K562 (cell line): ENCODE measurements around the gene MYO1H. TPM values are rescaled to one million over a fixed set of nuclear protein-coding genes. Genes with fewer than 3 reads are reported as not detected.
A peak's percentile ranks its signal among the peaks of the same experiment; 100 is the strongest.

Source experiments
- HDAC1 ChIP-seq, 2 experiments: fragments of 450-650 bp; IDR thresholded peaks; 2 replicates each; pipeline ENCODE4 v1.6.1; 2016 to 2017; ENCODE audit warnings: inconsistent platforms in 1 of 2, mild to moderate bottlenecking in 1 of 2, moderate library complexity in 1 of 2
- JUND ChIP-seq, 2 experiments: IDR thresholded peaks; 2 replicates in 1 of 2; 3 replicates in 1 of 2; pipeline ENCODE4 v1.6.1; 2011; ENCODE audit warnings: borderline replicate concordance in 2 of 2, low read depth in 2 of 2, low read length in 2 of 2, improper control_type of control experiment in 1 of 2, missing biosample characterization in 1 of 2, missing genetic modification characterization in 1 of 2, missing genetic modification reagents in 1 of 2
- KLF13 ChIP-seq: fragments of 450-650 bp; IDR thresholded peaks from 2 replicates; pipeline ENCODE4 v1.6.1; 2016; ENCODE audit warnings: missing genetic modification characterization, low read depth, mild to moderate bottlenecking, missing compliant biosample characterization, moderate library complexity, borderline replicate concordance
- MTA2 ChIP-seq: fragments of 450-650 bp; IDR thresholded peaks from 2 replicates; pipeline ENCODE4 v1.6.1; 2016; ENCODE audit warnings: low read depth
- MYNN ChIP-seq, 2 experiments: sonication (generic); formaldehyde crosslinking in 1 of 2; IDR thresholded peaks; 2 replicates each; pipeline versions ENCODE4 v1.5.0 to v1.6.1; 2016 to 2020; ENCODE audit warnings: antibody characterized with exemption in 1 of 2, missing genetic modification reagents in 1 of 2
- RBM15 ChIP-seq: fragments of 200-400 bp; formaldehyde crosslinking; IDR thresholded peaks from 2 replicates; pipeline ENCODE4 v1.6.1; 2018; ENCODE audit warnings: mild to moderate bottlenecking, low read length, moderate library complexity; ENCODE audit not compliant: insufficient read depth
- SMARCA4 ChIP-seq: fragments of 450-650 bp; IDR thresholded peaks from 2 replicates; pipeline ENCODE4 v1.6.1; 2016
- XRCC3 ChIP-seq: fragments of 450-650 bp; IDR thresholded peaks from 2 replicates; pipeline ENCODE4 v1.6.1; 2017; ENCODE audit warnings: mild to moderate bottlenecking, moderate library complexity
- ZKSCAN8 ChIP-seq: fragments of 200-800 bp; sonication (Bioruptor generic); IDR thresholded peaks from 2 replicates; pipeline ENCODE4 v1.6.1; 2016; ENCODE audit warnings: missing genetic modification characterization, missing compliant biosample characterization
- ZNF174 ChIP-seq: fragments of 250-450 bp; sonication (Bioruptor Pico); IDR thresholded peaks from 2 replicates; pipeline ENCODE4 v1.4.0; 2020; ENCODE audit warnings: mild to moderate bottlenecking
- ZNF354B ChIP-seq: fragments of 250-450 bp; sonication (Bioruptor Pico); IDR thresholded peaks from 2 replicates; pipeline ENCODE4 v1.4.0; 2020
- ZNF668 ChIP-seq: fragments of 250-450 bp; sonication (Bioruptor Pico); IDR thresholded peaks from 2 replicates; pipeline ENCODE4 v1.8.0; 2022; ENCODE audit warnings: mild to moderate bottlenecking, inconsistent platforms
- polyA plus RNA-seq, 8 experiments: library from polyadenylated mRNA; depleted of rRNA in 4 of 8; stranded (reverse) in 5 of 8; unstranded in 3 of 8; fragments of >200 nt; fragmentation: Nextera tagmentation in 2 of 8; fragmentation: Illumina TruSeq in 1 of 8; extraction: Ambion mirVana in 2 of 8; extraction: Trizol in 1 of 8; gene quantifications; 2 replicates each; pipeline versions ENCODE4 v1.2.1 to v1.2.3, GENCODE V29; 2011 to 2014; ENCODE audit warnings: inconsistent platforms in 1 of 8, missing spikeins in 1 of 8
- total RNA-seq, 7 experiments: library from RNA; depleted of rRNA in 6 of 7; stranded (reverse); fragments of >200 nt in 6 of 7; fragmentation: Illumina TruSeq in 2 of 7; extraction: Trizol in 2 of 7; gene quantifications; 2 replicates each; pipeline versions ENCODE4 v1.2.1 to v1.2.3, GENCODE V29; 2011 to 2021; ENCODE audit warnings: low replicate concordance in 1 of 7
- TF ChIP-seq, protein P1 (sequence below): fragments of 450-650 bp; conservative IDR thresholded peaks from 2 replicates; pipeline ENCODE4 v1.6.1; 2016; ENCODE audit warnings: missing genetic modification characterization, low read depth, mild to moderate bottlenecking, missing compliant biosample characterization, moderate library complexity
- TF ChIP-seq, protein P2 (sequence below): fragments of 450-650 bp; formaldehyde crosslinking; IDR thresholded peaks from 2 replicates; pipeline ENCODE4 v1.4.0; 2022; ENCODE audit warnings: mild to moderate bottlenecking, moderate library complexity
- TF ChIP-seq, protein P3 (sequence below): sonication (generic); IDR thresholded peaks from 2 replicates; pipeline ENCODE4 v1.6.1; 2016

Gene MYO1H
- total and polyA plus RNA-seq, 9 of the 15 experiments (the other 6 are each of a cell fraction or from before 2014, with no cell fraction given), result not detected

DNA sequence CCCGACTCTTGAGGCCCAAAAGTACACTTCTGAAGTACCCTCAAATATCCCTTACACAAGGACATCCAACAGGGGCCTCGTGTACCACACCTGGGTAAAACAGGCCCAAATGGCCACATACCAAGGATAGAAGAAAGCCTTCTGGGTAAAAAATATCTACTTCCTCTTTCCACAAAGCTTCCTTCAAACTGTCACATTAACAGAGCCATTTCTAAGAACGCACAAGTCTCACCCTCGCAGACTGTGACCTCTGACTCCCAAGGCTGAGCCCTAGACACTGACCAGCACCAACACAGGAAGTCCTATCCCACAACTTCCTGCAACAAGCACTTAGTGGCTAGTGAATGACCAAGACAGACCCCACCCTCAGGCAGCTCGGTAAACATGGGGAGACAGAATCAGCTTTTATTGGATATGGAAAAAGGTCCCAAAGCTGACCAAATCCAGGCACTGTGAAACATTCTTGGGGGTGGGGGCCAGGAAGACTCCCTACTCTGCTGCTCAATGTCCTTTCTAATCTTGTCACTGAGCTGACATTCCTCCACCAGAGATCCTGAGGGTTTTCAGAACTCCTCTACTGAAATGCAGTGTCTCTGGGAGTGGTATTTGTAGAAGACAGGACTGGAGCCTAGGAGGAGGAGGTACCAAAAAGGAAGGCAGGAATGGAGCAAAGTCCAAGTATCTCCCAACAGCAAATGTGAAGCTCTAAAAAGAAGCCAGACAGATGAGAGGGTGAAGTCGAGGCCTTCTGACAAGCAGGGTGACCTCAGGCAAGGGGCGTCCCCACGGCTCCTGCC is 113.5 kb downstream of the MYO1H start (continued):
- TF ChIP-seq MTA2 (peak; percentile 24; the same call in 1 of the 2 replicates), ZNF354B (CRISPR knock-in tag) (peak; percentile 39; the same call in 1 of the 2 replicates), RBM15 (no peak), ZNF668 (CRISPR knock-in tag) (peak; percentile 73), MYNN (IDR thresholded peaks at IDR 0.05) (no peak), MYNN (CRISPR knock-in tag; IDR thresholded peaks at IDR 0.05) (no peak), HDAC1 (IDR thresholded peaks at IDR 0.05) (peak in 1 of 2 experiments; percentile 57; a peak in 1 of 4 replicates), ZNF174 (CRISPR knock-in tag) (no peak), SMARCA4 (peak; percentile 67; the same call in 1 of the 2 replicates), JUND (IDR thresholded peaks at IDR 0.05; ENCODE audit: borderline replicate concordance, low read depth, low read length) (peak; percentile 54), JUND (tag; IDR thresholded peaks at IDR 0.05; ENCODE audit: borderline replicate concordance, low read depth, low read length) (peak; percentile 48; the same call in 1 of the 3 replicates), ZKSCAN8 (CRISPR knock-in tag) (peak; percentile 80; the same call in 1 of the 2 replicates), XRCC3 (no peak), KLF13 (tag) (no peak)
- TF ChIP-seq, protein P1, sequence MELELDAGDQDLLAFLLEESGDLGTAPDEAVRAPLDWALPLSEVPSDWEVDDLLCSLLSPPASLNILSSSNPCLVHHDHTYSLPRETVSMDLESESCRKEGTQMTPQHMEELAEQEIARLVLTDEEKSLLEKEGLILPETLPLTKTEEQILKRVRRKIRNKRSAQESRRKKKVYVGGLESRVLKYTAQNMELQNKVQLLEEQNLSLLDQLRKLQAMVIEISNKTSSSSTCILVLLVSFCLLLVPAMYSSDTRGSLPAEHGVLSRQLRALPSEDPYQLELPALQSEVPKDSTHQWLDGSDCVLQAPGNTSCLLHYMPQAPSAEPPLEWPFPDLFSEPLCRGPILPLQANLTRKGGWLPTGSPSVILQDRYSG (tag), result peak; percentile 71; the same call in 1 of the 2 replicates
- TF ChIP-seq, protein P2, sequence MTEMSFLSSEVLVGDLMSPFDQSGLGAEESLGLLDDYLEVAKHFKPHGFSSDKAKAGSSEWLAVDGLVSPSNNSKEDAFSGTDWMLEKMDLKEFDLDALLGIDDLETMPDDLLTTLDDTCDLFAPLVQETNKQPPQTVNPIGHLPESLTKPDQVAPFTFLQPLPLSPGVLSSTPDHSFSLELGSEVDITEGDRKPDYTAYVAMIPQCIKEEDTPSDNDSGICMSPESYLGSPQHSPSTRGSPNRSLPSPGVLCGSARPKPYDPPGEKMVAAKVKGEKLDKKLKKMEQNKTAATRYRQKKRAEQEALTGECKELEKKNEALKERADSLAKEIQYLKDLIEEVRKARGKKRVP (CRISPR knock-in tag), result peak; percentile 45; the same call in 1 of the 2 replicates
- TF ChIP-seq, protein P3, sequence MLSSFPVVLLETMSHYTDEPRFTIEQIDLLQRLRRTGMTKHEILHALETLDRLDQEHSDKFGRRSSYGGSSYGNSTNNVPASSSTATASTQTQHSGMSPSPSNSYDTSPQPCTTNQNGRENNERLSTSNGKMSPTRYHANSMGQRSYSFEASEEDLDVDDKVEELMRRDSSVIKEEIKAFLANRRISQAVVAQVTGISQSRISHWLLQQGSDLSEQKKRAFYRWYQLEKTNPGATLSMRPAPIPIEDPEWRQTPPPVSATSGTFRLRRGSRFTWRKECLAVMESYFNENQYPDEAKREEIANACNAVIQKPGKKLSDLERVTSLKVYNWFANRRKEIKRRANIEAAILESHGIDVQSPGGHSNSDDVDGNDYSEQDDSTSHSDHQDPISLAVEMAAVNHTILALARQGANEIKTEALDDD, result peak; percentile 61; the same call in 1 of the 2 replicates
